GM12891 (cell line): ENCODE data around the gene GC.

Source experiments
- PAX5 ChIP-seq: IDR thresholded peaks from 2 replicates; pipeline ENCODE4 v1.6.1; 2011; ENCODE audit warnings: low read length, moderate library complexity, mild to moderate bottlenecking; ENCODE audit not compliant: insufficient read depth, severe bottlenecking
- POLR2A ChIP-seq: IDR thresholded peaks from 2 replicates; pipeline ENCODE4 v1.6.1; 2011; ENCODE audit warnings: low read depth, low read length, control low read depth
- POLR2AphosphoS5 ChIP-seq: IDR thresholded peaks from 2 replicates; pipeline ENCODE4 v1.6.1; 2011; ENCODE audit warnings: low read depth, low read length, control low read depth
- SPI1 ChIP-seq: IDR thresholded peaks from 2 replicates; pipeline ENCODE4 v1.6.1; 2011; ENCODE audit warnings: low read depth, low read length, control low read depth
- TAF1 ChIP-seq: IDR thresholded peaks from 2 replicates; pipeline ENCODE4 v1.6.1; 2011; ENCODE audit warnings: low read depth, low read length, control low read depth

DNA sequence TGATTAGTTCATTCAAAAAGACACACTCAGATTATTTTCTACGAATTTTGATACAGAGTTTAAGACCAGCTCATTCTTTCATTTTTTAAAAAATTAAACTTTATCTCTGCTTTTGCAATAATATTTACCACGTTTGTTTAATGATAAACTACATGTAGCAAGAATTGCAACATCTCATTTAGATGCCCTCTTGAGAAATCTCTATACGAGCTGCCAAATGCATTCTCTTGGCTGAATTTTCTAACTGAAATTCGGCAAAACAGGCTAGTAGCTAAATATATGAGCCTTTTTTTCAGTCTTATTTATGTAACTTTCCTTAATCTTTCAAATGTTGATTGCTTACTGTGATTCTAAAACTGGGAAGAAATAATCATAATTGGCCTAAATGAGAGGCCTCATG, 2.1 kb upstream of the GC start:
- TF ChIP-seq POLR2A = no peak
- no peak for TF ChIP-seq SPI1
- TF ChIP-seq POLR2AphosphoS5 = no peak
- TF ChIP-seq TAF1 = no peak
- TF ChIP-seq PAX5 = no peak
